Transverse colon (tissue), 4 donors: ENCODE data around the gene NAAA. TPM values are rescaled to one million over a fixed set of nuclear protein-coding genes. Genes with fewer than 3 reads are reported as not detected.
"Not testable (repeated sequence)": the region's sequence is repeated elsewhere in the genome, so short reads cannot be mapped to it uniquely, and the experiment has no call there.

Experiments
- DNase-seq: peaks from one replicate; pipeline ENCODE4 v3.0.0-alpha.2; 2019
- H3K27ac ChIP-seq, 4 donors: fragments of 200-600 bp; sonication (generic); 2 replicates each; pipeline ENCODE4 v1.5.1; 2016 to 2018; ENCODE audit warnings: inconsistent platforms in 4 of 4
- H3K27me3 ChIP-seq: fragments of 200-600 bp; sonication (generic); 2 replicates; pipeline ENCODE4 v1.5.1; 2017; ENCODE audit warnings: inconsistent platforms
- H3K36me3 ChIP-seq, 4 donors: fragments of 200-600 bp; sonication (generic); 2 replicates each; pipeline ENCODE4 v1.5.1; 2017 to 2019; ENCODE audit warnings: inconsistent platforms in 4 of 4
- H3K4me1 ChIP-seq, 4 donors: fragments of 200-600 bp; sonication (generic); 2 replicates each; pipeline ENCODE4 v1.5.1; 2017 to 2020; ENCODE audit warnings: inconsistent platforms in 4 of 4
- H3K4me3 ChIP-seq, 4 donors: fragments of 200-600 bp; sonication (generic); 1 replicate in 1 of 4; 2 replicates in 3 of 4; pipeline versions ENCODE4 v1.5.1 to v1.6.1; 2017 to 2019; ENCODE audit warnings: inconsistent platforms in 4 of 4
- H3K9me3 ChIP-seq, 2 donors: fragments of 200-600 bp; sonication (generic); 2 replicates each; pipeline ENCODE4 v1.5.1; 2017 to 2019; ENCODE audit warnings: inconsistent platforms in 2 of 2
- EP300 ChIP-seq: sonication (generic); formaldehyde crosslinking; IDR thresholded peaks from one replicate; pipeline ENCODE4 v1.6.1; 2017; ENCODE audit warnings: antibody characterized with exemption, low read depth
- POLR2A ChIP-seq: fragments of 450-650 bp; IDR thresholded peaks from one replicate; pipeline ENCODE4 v1.6.1; 2016; ENCODE audit warnings: antibody characterized with exemption, mild to moderate bottlenecking, moderate library complexity
- POLR2AphosphoS5 ChIP-seq, 3 donors: sonication (generic); formaldehyde crosslinking; IDR thresholded peaks; one replicate each; pipeline ENCODE4 v1.6.1; 2016; ENCODE audit warnings: antibody characterized with exemption in 3 of 3
- WGBS, 2 donors: methylation state at CpG; one replicate each; pipeline ENCODE4 v1.1.5; 2018; ENCODE audit warnings: low coverage in 1 of 2; 5-methylcytosine and 5-hydroxymethylcytosine counted together
- in situ Hi-C, 4 donors: fragments of 200-750 bp; cut with MboI; loops; one replicate each; pipeline versions ENCODE4 v1.15.0 to v1.15.1; 2017; ENCODE audit warnings: low sequenced_read_pairs in 3 of 4, low pct_ligation_motif_present in 1 of 4, low pct_unique_long_range_greater_than_20kb in 1 of 4
- intact Hi-C: fragments of 100-400 bp; cut with DNase I; formaldehyde crosslinking; loops from one replicate; pipeline ENCODE4 v1.15.1; 2023; ENCODE audit warnings: low total_unique reads
- total RNA-seq, 4 donors: library from RNA; depleted of rRNA; stranded (reverse); fragments of >200 nt; gene quantifications; one replicate each; pipeline ENCODE4 v1.1.0, GENCODE V29; 2016
- TF ChIP-seq, protein P1 (sequence below), 5 experiments: fragments of 200-600 bp in 3 of 5; fragments of 450-650 bp in 2 of 5; sonication (generic) in 3 of 5; IDR thresholded peaks; 1 replicate in 2 of 5; 2 replicates in 3 of 5; pipeline ENCODE4 v1.5.1; 2016 to 2017; ENCODE audit warnings: antibody characterized with exemption in 5 of 5, inconsistent platforms in 3 of 5, mild to moderate bottlenecking in 2 of 5, moderate library complexity in 1 of 5

Gene NAAA
- total RNA-seq, 4 donors from 2014 or later = 219 to 603 (median 461) TPM

GRCh38 chr4:75919920-75920319, 20.9 kb downstream of the NAAA start:
- Histone ChIP-seq H3K27ac (peak overlapping the region; percentile 70 to 82 (median 76)), H3K36me3 (peaks cover 0 to 14% (median 0%) of the 10 kb centered on the region in 4 donors), H3K27me3 (no peaks in the 10 kb centered on the region), H3K4me1 (peaks cover 16 to 69% (median 44%) of the 10 kb centered on the region in 4 donors), H3K9me3 (no peaks in the 10 kb centered on the region), H3K4me3 (no peak overlapping the region)
- intact Hi-C loops = no loop called here
- DNase-seq = peak; percentile 81
- in situ Hi-C loops = no loop called here
- 17 to 49% methylated on average over 1 to 3 of the region's 3 CpGs for WGBS, 2 donors
- TF ChIP-seq POLR2A (no peak), POLR2AphosphoS5 (IDR thresholded peaks at IDR 0.05) (peak in 2 of 3 donors; percentile 38 to 74), EP300 (no peak)
- TF ChIP-seq, protein P1, sequence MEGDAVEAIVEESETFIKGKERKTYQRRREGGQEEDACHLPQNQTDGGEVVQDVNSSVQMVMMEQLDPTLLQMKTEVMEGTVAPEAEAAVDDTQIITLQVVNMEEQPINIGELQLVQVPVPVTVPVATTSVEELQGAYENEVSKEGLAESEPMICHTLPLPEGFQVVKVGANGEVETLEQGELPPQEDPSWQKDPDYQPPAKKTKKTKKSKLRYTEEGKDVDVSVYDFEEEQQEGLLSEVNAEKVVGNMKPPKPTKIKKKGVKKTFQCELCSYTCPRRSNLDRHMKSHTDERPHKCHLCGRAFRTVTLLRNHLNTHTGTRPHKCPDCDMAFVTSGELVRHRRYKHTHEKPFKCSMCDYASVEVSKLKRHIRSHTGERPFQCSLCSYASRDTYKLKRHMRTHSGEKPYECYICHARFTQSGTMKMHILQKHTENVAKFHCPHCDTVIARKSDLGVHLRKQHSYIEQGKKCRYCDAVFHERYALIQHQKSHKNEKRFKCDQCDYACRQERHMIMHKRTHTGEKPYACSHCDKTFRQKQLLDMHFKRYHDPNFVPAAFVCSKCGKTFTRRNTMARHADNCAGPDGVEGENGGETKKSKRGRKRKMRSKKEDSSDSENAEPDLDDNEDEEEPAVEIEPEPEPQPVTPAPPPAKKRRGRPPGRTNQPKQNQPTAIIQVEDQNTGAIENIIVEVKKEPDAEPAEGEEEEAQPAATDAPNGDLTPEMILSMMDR (IDR thresholded peaks at IDR 0.05) = no peak

- TF ChIP-seq EP300 = no peak
- TF ChIP-seq, protein P1 (IDR thresholded peaks at IDR 0.05) = peak; percentile 66 to 83 (median 75)
- in situ Hi-C loops (no loop called here), intact Hi-C loops (no loop called here)
- H3K27me3 ChIP-seq = no peaks in the 10 kb centered on the region
- peaks cover 0 to 6% (median 0%) of the 10 kb centered on the region in 4 donors for H3K36me3 ChIP-seq
- peaks cover 16 to 49% (median 35%) of the 10 kb centered on the region in 4 donors for H3K4me1 ChIP-seq
- H3K4me3 ChIP-seq = no peak overlapping the region
- WGBS, 2 donors = 26 to 33% methylated on average over 1 of the region's 1 CpG
- peak overlapping the region; percentile 27 to 64 (median 58) for H3K27ac ChIP-seq
- peak; percentile 26 for DNase-seq
- no peaks in the 10 kb centered on the region for H3K9me3 ChIP-seq
These were observed 24.6 kb downstream of the NAAA start for GRCh38 chr4:75916091-75916661.

DNA sequence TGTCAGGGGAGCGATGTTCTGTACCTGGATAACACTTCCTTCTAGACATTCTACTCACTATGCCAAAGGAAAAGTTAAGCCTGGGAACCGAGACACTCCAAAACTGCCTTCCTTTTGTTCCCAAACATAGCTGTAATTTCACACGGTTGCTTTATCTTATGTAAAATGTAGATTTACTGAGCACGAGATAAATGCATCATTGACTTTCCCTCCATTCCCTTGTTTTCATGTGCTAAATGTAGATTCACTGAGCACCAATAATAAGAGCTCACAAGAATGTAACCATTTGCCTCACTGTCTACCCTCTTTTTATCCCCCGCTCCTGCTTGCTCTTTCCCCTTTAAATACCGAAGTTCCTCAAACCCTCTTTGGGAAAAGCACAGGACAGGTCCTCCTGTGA, 27.8 kb downstream of the NAAA start:
- in situ Hi-C loops (no loop called here), intact Hi-C loops (no loop called here)
- H3K4me1 ChIP-seq = peaks cover 12 to 24% (median 16%) of the 10 kb centered on the region in 4 donors
- peaks cover 0 to 6% (median 0%) of the 10 kb centered on the region in 4 donors for H3K36me3 ChIP-seq
- no peak overlapping the region for H3K27ac ChIP-seq
- no peak for DNase-seq
- TF ChIP-seq POLR2AphosphoS5 (IDR thresholded peaks at IDR 0.05) (no peak), POLR2A (no peak), EP300 (no peak)
- TF ChIP-seq, protein P1 (IDR thresholded peaks at IDR 0.05) = no peak
- H3K4me3 ChIP-seq = no peak overlapping the region
- 78 to 98% methylated on average over 5 to 6 of the region's 6 CpGs for WGBS, 2 donors
- H3K27me3 ChIP-seq = no peaks in the 10 kb centered on the region
- no peaks in the 10 kb centered on the region for H3K9me3 ChIP-seq

- H3K36me3 ChIP-seq, DNase-seq, H3K27me3 ChIP-seq, H3K9me3 ChIP-seq, H3K27ac ChIP-seq, H3K4me3 ChIP-seq, H3K4me1 ChIP-seq, intact Hi-C loops, in situ Hi-C loops: not testable (repeated sequence)
- 86% methylated on average over 6 of the region's 6 CpGs for WGBS, 2 donors
These were observed 30.0 kb downstream of the NAAA start for GRCh38 chr4:75910831-75911230.

DNA sequence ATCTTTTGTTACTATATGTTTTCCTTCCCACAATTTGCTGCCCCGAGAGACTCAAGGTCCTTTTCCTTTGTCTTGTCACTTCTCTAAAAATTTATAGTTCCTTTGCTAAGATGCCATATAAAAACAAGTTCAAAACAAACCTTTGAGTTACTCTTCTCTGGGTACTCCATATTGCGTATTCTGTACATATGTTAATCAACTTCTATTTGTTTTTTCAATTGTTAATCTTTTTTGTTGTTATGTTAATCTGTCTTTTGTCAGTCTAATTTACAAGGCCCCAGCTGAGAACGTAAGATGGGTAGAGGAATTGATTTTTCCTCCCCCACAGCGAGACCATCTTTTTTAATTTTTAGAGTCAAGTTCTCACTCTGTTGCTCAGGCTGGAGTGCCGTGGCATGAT, 31.4 kb downstream of the NAAA start:
- Histone ChIP-seq H3K27ac (no peak overlapping the region), H3K36me3 (no peaks in the 10 kb centered on the region), H3K27me3 (no peaks in the 10 kb centered on the region), H3K4me1 (no peaks in the 10 kb centered on the region), H3K9me3 (no peaks in the 10 kb centered on the region), H3K4me3 (no peak overlapping the region)
- in situ Hi-C loops (no loop called here), intact Hi-C loops (no loop called here)
- WGBS, 2 donors = 86 to 87% methylated on average over 3 to 5 of the region's 5 CpGs
- DNase-seq = no peak
- TF ChIP-seq POLR2A = no peak
- TF ChIP-seq, protein P1 (IDR thresholded peaks at IDR 0.05) = no peak
- no peak for TF ChIP-seq POLR2AphosphoS5 (IDR thresholded peaks at IDR 0.05)
- no peak for TF ChIP-seq EP300
